HG03097 (cell line): ENCODE data around the gene RASAL3.
A peak's percentile ranks its signal among the peaks of the same experiment; 100 is the strongest.
"Not testable (repeated sequence)": the region's sequence is repeated elsewhere in the genome, so short reads cannot be mapped to it uniquely, and the experiment has no call there.

Source experiments
- ATAC-seq: cut with Tn5 transposase; IDR thresholded peaks from one replicate; pipeline ENCODE4 v1.9.1; 2021; ENCODE audit not compliant: unreplicated experiment, low FRiP score

Gene RASAL3

GRCh38 chr19:15421721-15422260, 42.6 kb downstream of the RASAL3 start:
- no peak for ATAC-seq

DNA sequence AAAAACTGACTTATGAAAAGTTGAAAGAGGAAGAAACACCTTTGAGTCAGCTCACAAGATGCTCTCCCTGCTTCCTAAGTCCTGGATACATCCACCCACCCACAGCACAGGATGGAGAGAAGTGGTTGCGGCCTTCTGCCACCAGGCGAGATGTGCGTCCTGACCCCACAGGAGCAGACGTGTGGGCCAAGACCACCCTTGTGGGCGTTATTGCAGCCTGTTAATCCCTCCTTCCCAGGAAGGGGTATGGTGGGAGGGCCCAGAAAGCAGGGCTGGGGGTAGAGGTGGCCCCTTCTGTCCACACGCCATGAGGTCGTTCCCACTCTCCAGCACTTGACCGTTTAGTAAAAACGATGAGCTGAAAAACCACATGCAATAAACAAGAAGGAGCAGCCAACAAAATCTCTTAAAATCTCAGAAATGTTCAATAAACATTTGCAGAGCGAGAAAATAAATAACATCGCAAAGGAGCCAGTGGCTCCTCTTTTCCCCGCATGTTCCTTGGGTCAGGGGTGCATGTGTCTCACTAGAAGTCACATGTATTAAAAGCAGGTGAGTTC, 43.1 kb downstream of the RASAL3 start:
- no peak for ATAC-seq

DNA sequence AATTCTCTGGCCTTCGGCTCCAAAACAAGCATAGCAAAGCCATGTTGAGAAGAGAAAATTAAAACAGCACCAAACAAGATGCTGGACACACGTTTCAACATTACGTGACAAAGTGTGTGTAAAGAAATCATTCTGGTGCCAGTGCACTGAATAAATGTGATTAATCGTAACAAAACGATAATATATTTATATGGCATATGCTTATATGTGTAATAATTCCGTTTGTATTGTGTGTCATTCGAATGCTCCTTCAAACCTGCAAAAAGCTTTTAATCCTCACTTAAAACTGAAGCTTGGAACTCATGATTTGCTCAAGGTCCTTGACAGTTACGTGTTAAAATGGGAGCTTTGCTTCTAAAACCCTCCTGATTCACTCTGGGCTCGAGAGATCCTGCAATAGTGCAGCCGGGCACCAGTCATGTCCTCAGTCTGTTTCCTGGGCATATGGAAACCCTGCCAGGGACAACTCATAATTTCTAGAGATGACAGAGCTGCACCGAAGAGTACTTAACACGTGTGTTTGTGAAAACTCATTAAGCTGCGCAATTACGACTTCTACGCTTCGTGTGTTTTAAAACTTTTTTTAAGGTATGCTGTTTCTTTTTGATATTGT, 44.8 kb downstream of the RASAL3 start:
- ATAC-seq: no peak

DNA sequence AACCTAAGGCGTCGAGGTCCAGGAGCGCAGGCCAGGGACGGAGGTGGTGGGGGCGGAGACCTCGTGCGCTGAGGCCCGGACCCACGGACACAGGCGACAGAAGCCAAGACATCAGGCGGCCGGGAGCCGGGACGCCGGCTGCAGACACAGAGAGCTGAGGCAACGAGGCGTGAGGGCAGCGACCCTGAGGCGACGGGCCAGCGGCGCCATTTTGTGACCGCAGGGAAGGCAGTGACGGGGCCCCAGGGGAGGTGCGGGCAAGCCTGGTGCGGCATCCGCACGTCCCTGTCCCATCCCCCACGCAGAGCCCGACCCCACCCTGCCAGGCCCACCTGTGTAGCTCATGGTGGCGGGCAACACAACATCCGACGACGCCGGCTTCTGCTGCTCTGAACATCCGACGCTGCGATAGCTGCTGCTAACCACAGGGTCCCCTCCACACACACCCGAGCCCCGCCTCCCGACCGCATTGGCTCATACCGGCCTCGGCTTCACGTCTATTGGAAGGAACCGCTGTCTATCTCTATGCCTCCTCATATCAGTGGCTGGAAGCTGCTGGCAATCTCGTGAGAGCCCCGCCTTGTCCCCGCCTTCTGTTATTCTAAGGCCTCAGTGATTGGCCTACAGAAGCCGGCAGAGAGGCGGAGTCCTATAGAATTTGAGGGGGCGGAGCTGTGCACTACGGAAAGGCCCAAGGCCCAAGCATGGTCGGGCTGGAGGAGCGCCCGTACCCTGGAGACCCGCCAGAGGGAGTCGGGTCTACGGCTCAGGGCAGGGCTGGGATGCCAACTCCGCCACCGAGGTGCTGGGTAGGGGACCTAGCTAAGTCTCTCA, 45.5 kb downstream of the RASAL3 start, which contains the start of gene AKAP8L:
Gene AKAP8L, minus strand, starts transcription at position 410 of the 834 bp plus-strand sequence. Its CDS starts 65 bp downstream, at position 345.
- peak; percentile 92 for ATAC-seq

DNA sequence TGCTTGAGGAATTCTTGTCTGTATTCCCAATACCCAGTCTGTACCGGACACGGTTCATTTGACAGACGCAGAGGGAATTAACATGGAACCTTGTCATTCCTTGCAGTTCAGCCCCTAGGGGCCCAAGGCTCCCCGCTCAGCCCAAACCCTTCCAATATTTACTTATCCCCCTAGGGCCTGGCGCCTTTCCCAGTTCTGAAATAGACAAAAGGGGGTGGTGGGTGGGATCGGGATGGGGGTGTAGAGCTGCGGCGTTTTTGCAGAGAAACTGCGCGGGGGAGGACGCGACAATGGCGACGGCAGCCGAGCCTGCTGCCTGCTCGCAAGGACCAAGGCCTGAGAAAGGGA, 46.1 kb downstream of the RASAL3 start:
- no peak for ATAC-seq

GRCh38 chr19:15417699-15418098, 46.6 kb downstream of the RASAL3 start:
- ATAC-seq: no peak

GRCh38 chr19:15412832-15413231, 51.5 kb downstream of the RASAL3 start:
- no peak for ATAC-seq

- not testable (repeated sequence) for ATAC-seq
Measured at GRCh38 chr19:15411351-15411750, 53.0 kb downstream of the RASAL3 start.

DNA sequence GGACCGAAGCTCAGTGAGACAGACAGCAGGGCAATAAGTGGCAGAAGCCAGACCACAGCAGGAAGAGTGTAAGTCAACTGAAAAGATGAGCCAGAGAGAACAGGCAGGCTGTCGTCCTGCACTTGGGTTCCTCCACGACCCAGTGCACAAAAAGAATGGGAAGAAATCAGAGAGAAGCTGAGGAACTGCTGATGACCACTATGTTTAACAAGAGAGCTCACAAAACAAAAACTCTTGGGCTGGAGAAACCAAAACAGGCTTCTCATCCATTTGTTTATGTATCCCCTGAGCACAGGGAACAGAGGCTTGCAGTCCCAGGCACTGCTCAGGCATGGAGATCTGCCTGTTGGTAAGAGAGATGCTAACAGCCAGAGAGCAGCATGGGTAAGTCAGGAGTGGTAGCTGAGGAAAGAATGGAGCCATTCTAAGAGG, 59.5 kb downstream of the RASAL3 start:
- no peak for ATAC-seq

- ATAC-seq: no peak
Measured at GRCh38 chr19:15404097-15404779, 60.1 kb downstream of the RASAL3 start.

- no peak for ATAC-seq
Measured at GRCh38 chr19:15403151-15403531, 61.2 kb downstream of the RASAL3 start.

DNA sequence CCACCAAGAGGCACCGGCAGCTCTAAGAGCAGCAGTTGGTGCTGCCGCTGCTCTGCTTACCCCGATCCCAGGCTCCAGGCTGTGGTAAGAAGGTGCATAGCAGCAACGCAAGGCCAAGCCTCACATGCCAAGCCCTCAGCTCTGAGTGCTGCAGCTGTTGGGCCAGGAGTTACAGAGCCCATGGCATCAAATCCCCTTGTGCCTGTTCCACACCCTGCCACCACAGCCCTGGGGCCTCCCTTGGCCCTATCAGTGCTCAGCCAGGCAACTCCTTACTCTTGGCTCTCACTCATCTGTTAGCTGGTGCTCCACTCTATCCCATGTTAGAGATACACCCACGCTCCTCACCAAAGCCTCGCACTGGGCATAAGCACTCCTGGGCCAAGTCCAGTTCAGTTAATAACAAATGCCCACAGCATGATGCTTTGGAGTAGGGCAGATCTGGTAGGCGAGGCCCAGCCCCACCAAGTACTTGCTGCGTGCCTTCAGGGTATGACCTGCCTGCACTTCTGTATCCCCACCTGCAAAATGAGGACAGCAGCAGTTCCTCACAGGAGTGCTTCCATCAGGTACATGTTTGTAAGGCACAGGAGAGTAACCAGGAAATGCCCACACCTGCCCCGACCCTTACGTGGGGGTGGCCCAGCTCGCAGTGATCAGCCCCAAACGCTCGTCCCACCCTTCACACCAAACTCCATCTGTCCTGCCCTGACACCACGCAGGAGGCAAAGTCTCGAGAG, 61.8 kb downstream of the RASAL3 start:
- ATAC-seq: no peak
